Upper lobe of left lung (tissue), 6 donors: Measurements from ENCODE around the gene RNF123. TPM values are rescaled to one million over a fixed set of nuclear protein-coding genes. Genes with fewer than 3 reads are reported as not detected.

Experiments
- ATAC-seq, 2 donors: fragments of 200-7000 bp; cut with Tn5 transposase; one replicate each; pipeline ENCODE4 v1.9.1; 2022; ENCODE audit warnings: mild to moderate bottlenecking in 2 of 2, moderate library complexity in 2 of 2; ENCODE audit not compliant: low FRiP score in 2 of 2
- DNase-seq, 2 donors: peaks; one replicate each; pipeline ENCODE4 v3.0.0-alpha.2; 2019 to 2020
- H3K27ac ChIP-seq, 4 donors: fragments of 200-600 bp; sonication (generic); one replicate each; pipeline ENCODE4 v1.5.1; 2016 to 2019
- H3K27me3 ChIP-seq, 4 donors: fragments of 200-600 bp; sonication (generic); one replicate each; pipeline ENCODE4 v1.5.1; 2017 to 2019
- H3K36me3 ChIP-seq, 4 donors: fragments of 200-600 bp; sonication (generic); one replicate each; pipeline ENCODE4 v1.5.1; 2016 to 2019
- H3K4me1 ChIP-seq, 4 donors: fragments of 200-600 bp; sonication (generic); one replicate each; pipeline ENCODE4 v1.5.1; 2018 to 2019
- H3K4me3 ChIP-seq, 4 donors: fragments of 200-600 bp; sonication (generic); one replicate each; pipeline ENCODE4 v1.5.1; 2017 to 2019; ENCODE audit warnings: mild to moderate bottlenecking in 2 of 4, moderate library complexity in 1 of 4
- H3K9me3 ChIP-seq, 4 donors: fragments of 200-600 bp; sonication (generic); one replicate each; pipeline ENCODE4 v1.5.1; 2018 to 2019
- EP300 ChIP-seq, 4 donors: sonication (generic); formaldehyde crosslinking; IDR thresholded peaks; one replicate each; pipeline ENCODE4 v1.5.1; 2017; ENCODE audit warnings: antibody characterized with exemption in 4 of 4, control low read depth in 2 of 4
- POLR2A ChIP-seq, 4 donors: fragments of 450-650 bp; IDR thresholded peaks; one replicate each; pipeline ENCODE4 v1.5.1; 2016 to 2017; ENCODE audit warnings: antibody characterized with exemption in 4 of 4, mild to moderate bottlenecking in 2 of 4
- POLR2AphosphoS5 ChIP-seq, 2 donors: sonication (generic); formaldehyde crosslinking; IDR thresholded peaks; one replicate each; pipeline ENCODE4 v1.5.1; 2017; ENCODE audit warnings: antibody characterized with exemption in 2 of 2
- WGBS, 2 donors: methylation state at CpG; one replicate each; pipeline ENCODE4 v1.1.5; 2017 to 2018; 5-methylcytosine and 5-hydroxymethylcytosine counted together
- total RNA-seq, 6 donors: library from RNA; depleted of rRNA in 4 of 6; stranded (reverse); fragments of >200 nt in 4 of 6; gene quantifications; one replicate each; pipeline versions ENCODE4 v1.1.0 to v1.2.1, GENCODE V29; 2016 to 2021
- TF ChIP-seq, protein P1 (sequence below), 6 experiments: fragments of 450-650 bp in 4 of 6; fragments of 200-600 bp in 2 of 6; sonication (generic) in 2 of 6; IDR thresholded peaks; one replicate each; pipeline ENCODE4 v1.5.1; 2016 to 2019; ENCODE audit warnings: antibody characterized with exemption in 6 of 6
- donor health status: DM: no; HTN: no; CAD: no; lungs with moderate emphysema.
- donor health status: DM: no; HTN: yes; CAD: no; lungs with severe emphysema.

Gene RNF123
- total RNA-seq, 6 donors from 2014 or later: 14.2 to 71.2 (median 42.2) TPM

DNA sequence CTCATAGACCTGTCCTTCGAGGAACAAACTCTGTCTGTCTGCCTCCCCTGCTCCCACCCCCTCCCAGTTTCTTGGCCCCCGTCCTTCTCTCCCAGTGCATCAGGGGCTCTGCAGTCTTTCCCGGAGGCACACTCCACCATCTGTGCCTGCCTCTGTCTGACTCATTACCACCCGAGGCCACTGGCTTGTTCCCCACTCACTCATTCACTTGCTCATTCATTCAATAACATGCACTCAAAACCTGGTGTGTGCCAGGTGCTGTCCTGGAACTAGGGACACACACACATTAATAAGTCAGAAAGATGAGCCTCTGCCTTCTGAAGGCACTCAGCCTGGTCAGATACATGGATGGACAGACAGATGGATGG, 17.7 kb downstream of the RNF123 start:
- H3K27me3 ChIP-seq: no peaks in the 10 kb centered on the region
- peaks cover 0 to 12% (median 3%) of the 10 kb centered on the region in 4 donors for H3K4me1 ChIP-seq
- peaks cover 2 to 48% (median 34%) of the 10 kb centered on the region in 4 donors for H3K36me3 ChIP-seq
- H3K4me3 ChIP-seq: no peak overlapping the region
- H3K27ac ChIP-seq: no peak overlapping the region
- TF ChIP-seq POLR2AphosphoS5 (IDR thresholded peaks at IDR 0.05) (no peak), POLR2A (IDR thresholded peaks at IDR 0.05) (no peak), EP300 (IDR thresholded peaks at IDR 0.05) (no peak)
- TF ChIP-seq, protein P1, sequence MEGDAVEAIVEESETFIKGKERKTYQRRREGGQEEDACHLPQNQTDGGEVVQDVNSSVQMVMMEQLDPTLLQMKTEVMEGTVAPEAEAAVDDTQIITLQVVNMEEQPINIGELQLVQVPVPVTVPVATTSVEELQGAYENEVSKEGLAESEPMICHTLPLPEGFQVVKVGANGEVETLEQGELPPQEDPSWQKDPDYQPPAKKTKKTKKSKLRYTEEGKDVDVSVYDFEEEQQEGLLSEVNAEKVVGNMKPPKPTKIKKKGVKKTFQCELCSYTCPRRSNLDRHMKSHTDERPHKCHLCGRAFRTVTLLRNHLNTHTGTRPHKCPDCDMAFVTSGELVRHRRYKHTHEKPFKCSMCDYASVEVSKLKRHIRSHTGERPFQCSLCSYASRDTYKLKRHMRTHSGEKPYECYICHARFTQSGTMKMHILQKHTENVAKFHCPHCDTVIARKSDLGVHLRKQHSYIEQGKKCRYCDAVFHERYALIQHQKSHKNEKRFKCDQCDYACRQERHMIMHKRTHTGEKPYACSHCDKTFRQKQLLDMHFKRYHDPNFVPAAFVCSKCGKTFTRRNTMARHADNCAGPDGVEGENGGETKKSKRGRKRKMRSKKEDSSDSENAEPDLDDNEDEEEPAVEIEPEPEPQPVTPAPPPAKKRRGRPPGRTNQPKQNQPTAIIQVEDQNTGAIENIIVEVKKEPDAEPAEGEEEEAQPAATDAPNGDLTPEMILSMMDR (IDR thresholded peaks at IDR 0.05): no peak
- 72 to 84% methylated on average over 4 of the region's 4 CpGs for WGBS, 2 donors
- ATAC-seq: no peak
- DNase-seq: no peak
- no peaks in the 10 kb centered on the region for H3K9me3 ChIP-seq

DNA sequence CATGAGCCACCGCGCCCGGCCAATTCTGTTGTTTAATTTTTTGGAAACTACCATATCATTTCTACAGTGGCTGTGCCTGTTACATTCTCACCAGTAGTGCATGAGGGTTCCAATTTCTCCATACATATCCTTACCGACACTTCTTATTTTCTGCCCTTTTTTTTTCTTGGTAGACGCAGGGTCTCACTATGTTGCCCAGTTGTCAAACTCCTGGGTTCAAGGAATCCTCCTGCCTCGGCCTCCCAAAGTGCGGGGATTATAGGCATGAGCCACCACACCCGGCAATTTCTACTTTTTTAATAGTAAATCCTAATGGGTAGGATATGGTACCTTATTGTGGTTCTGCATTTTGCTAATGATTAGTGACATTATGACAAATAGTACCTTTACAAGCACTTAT, 20.5 kb downstream of the RNF123 start:
- peaks cover 2 to 41% (median 26%) of the 10 kb centered on the region in 4 donors for H3K36me3 ChIP-seq
- H3K27me3 ChIP-seq: no peaks in the 10 kb centered on the region
- no peak overlapping the region for H3K27ac ChIP-seq
- no peak overlapping the region for H3K4me3 ChIP-seq
- TF ChIP-seq POLR2A (IDR thresholded peaks at IDR 0.05) (no peak), EP300 (IDR thresholded peaks at IDR 0.05) (no peak), POLR2AphosphoS5 (IDR thresholded peaks at IDR 0.05) (no peak)
- TF ChIP-seq, protein P1 (IDR thresholded peaks at IDR 0.05): no peak
- H3K4me1 ChIP-seq: no peaks in the 10 kb centered on the region
- 96% methylated on average over 8 of the region's 8 CpGs for WGBS, 2 donors
- DNase-seq (no peak), ATAC-seq (no peak)
- H3K9me3 ChIP-seq: no peaks in the 10 kb centered on the region

DNA sequence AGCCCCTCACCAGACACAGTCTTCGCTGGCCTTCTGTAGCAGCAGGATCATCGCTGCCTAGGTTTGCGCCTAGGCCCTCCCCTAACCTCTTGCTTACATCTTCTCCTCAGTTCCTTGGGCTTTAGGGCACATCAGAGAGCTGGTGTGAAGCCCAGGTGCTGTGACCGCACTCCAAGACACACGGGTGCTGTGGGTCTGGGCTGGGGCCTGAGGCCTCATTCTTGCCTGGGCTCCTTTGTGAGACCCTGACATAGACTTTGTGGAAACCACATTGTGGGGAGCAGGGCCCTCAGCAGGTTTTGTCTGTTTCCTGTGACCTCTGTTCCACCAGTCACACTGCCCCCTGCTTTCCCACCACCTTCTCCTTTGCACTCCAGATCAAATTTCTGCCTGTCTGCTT, 22.1 kb downstream of the RNF123 start:
- no peak overlapping the region for H3K4me3 ChIP-seq
- 79 to 84% methylated on average over 4 to 5 of the region's 5 CpGs for whole genome bisulfite sequencing, 2 donors
- no peak for ATAC-seq
- H3K4me1 ChIP-seq: no peaks in the 10 kb centered on the region
- H3K36me3 ChIP-seq: peaks cover 4 to 36% (median 16%) of the 10 kb centered on the region in 4 donors
- H3K9me3 ChIP-seq: no peaks in the 10 kb centered on the region
- H3K27me3 ChIP-seq: no peaks in the 10 kb centered on the region
- TF ChIP-seq POLR2AphosphoS5 (IDR thresholded peaks at IDR 0.05) (no peak), EP300 (IDR thresholded peaks at IDR 0.05) (no peak), POLR2A (IDR thresholded peaks at IDR 0.05) (no peak)
- TF ChIP-seq, protein P1 (IDR thresholded peaks at IDR 0.05): no peak
- no peak overlapping the region for H3K27ac ChIP-seq
- no peak for DNase-seq

DNA sequence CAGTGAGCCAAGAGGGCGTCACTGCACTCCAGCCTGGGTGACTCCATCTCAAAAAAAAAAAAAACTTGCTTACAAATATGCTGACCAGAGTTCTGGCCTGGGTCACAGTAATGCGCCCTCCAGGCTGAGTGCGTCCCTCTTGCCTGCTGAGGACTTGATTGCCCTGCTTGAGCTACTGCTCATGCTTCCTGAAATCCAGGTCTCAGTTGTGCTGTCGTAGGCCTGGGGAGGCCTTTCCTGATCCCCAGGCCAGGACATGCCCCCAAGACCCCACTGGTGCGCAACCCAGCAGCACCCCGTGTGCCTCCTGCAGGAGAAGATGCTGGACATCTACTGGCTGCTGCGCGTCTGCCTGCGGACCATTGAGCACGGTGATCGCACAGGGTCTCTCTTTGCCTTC, 22.8 kb downstream of the RNF123 start:
- H3K9me3 ChIP-seq: no peaks in the 10 kb centered on the region
- no peak overlapping the region for H3K4me3 ChIP-seq
- H3K4me1 ChIP-seq: no peaks in the 10 kb centered on the region
- no peak for ATAC-seq
- no peaks in the 10 kb centered on the region for H3K27me3 ChIP-seq
- peaks cover 4 to 33% (median 11%) of the 10 kb centered on the region in 4 donors for H3K36me3 ChIP-seq
- WGBS, 2 donors: 92 to 93% methylated on average over 5 to 11 of the region's 11 CpGs
- no peak overlapping the region for H3K27ac ChIP-seq
- no peak for TF ChIP-seq POLR2AphosphoS5 (IDR thresholded peaks at IDR 0.05)
- TF ChIP-seq EP300 (IDR thresholded peaks at IDR 0.05): no peak
- TF ChIP-seq, protein P1 (IDR thresholded peaks at IDR 0.05): no peak
- TF ChIP-seq POLR2A (IDR thresholded peaks at IDR 0.05): no peak
- peak in 1 of 2 donors; percentile 32 for DNase-seq

DNA sequence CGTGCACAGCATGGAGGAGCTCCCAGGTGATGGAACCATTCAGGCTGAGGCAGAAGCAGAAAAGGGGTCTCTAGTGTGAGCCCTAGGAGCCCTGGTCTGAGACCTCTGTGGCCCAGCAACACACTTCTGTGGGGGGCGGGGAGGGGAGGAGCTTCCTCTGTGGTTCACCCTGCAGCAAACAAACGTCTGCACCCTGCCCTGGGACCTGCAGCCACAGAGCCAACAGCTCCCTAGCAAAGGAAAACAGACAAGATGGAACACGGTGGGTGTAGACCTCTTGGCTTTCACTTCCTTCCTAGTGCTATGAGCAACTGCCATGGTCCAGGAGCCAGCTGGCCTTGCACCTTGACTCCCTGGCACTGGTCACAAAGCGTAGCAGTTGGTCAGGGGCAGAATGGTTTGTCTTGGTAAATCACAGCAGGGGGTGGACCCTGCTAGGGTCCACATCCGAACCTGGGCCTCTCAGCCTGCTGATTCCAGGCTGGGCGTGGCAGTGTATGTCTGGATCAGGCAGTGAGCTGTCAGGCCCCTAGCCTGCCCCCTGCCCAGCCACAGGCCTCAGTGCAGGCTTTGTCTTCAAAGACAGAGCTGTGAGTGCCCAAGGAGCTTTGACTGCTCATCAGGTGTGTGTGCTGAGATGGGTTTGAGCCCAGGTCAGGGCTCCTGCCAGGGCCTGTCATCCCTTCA, 23.4 kb downstream of the RNF123 start:
- TF ChIP-seq POLR2A (IDR thresholded peaks at IDR 0.05): no peak
- TF ChIP-seq POLR2AphosphoS5 (IDR thresholded peaks at IDR 0.05): no peak
- TF ChIP-seq, protein P1 (IDR thresholded peaks at IDR 0.05): no peak
- TF ChIP-seq EP300 (IDR thresholded peaks at IDR 0.05): no peak
- ATAC-seq (no peak), DNase-seq (peak in 1 of 2 donors; percentile 24)
- WGBS, 2 donors: 0 to 67% methylated on average over 1 to 7 of the region's 7 CpGs
- H3K4me3 ChIP-seq: no peak overlapping the region
- no peaks in the 10 kb centered on the region for H3K27me3 ChIP-seq
- H3K9me3 ChIP-seq: no peaks in the 10 kb centered on the region
- peaks cover 0 to under 1% (median 0%) of the 10 kb centered on the region in 4 donors for H3K4me1 ChIP-seq
- no peak overlapping the region for H3K27ac ChIP-seq
- peaks cover 4 to 31% (median 10%) of the 10 kb centered on the region in 4 donors for H3K36me3 ChIP-seq
